AG04449 (cell line): ENCODE measurements around the gene GBF1.
"Not testable (repeated sequence)": the region's sequence is repeated elsewhere in the genome, so short reads cannot be mapped to it uniquely, and the experiment has no call there.

Experiments
- CTCF ChIA-PET: fragments of 350-600 bp; formaldehyde crosslinking; extraction: SDS; loops from one replicate; lab custom pipeline; 2021; ENCODE audit warnings: antibody characterized with exemption; lab: Yijun Ruan, JAX
- POLR2A ChIA-PET: fragments of 400-600, 350-600 bp; formaldehyde crosslinking; extraction: SDS; loops from one replicate; lab custom pipeline; 2020; ENCODE audit warnings: antibody characterized with exemption, inconsistent platforms; lab: Yijun Ruan, JAX
- DNase-seq: peaks from one replicate; pipeline ENCODE4 v3.0.0-alpha.2; 2010; ENCODE audit warnings: low read depth, low spot score
- H3K4me3 ChIP-seq: 2 replicates; pipeline ENCODE4 v1.5.1; 2011; ENCODE audit warnings: low read depth, mild to moderate bottlenecking, control low read depth, low read length
- TF ChIP-seq, protein P1 (sequence below): IDR thresholded peaks from one replicate; pipeline ENCODE4 v1.5.1; 2011; ENCODE audit warnings: mild to moderate bottlenecking, moderate library complexity, low read length, control low read depth, inconsistent platforms; ENCODE audit not compliant: insufficient read depth; ENCODE audit errors: missing control alignments

The GBF1 gene

GRCh38 chr10:102291221-102291905 is 46.0 kb downstream of the GBF1 start:
- H3K4me3 ChIP-seq, result no peak overlapping the region
- CTCF ChIA-PET, result interaction anchor here (1.1 to 1.6 kb wide), 3 partner anchors 11 to 61 kb away, joined by 3 to 4 read pairs (median 4); no protein-coding TSS in a partner anchor
- TF ChIP-seq, protein P1, sequence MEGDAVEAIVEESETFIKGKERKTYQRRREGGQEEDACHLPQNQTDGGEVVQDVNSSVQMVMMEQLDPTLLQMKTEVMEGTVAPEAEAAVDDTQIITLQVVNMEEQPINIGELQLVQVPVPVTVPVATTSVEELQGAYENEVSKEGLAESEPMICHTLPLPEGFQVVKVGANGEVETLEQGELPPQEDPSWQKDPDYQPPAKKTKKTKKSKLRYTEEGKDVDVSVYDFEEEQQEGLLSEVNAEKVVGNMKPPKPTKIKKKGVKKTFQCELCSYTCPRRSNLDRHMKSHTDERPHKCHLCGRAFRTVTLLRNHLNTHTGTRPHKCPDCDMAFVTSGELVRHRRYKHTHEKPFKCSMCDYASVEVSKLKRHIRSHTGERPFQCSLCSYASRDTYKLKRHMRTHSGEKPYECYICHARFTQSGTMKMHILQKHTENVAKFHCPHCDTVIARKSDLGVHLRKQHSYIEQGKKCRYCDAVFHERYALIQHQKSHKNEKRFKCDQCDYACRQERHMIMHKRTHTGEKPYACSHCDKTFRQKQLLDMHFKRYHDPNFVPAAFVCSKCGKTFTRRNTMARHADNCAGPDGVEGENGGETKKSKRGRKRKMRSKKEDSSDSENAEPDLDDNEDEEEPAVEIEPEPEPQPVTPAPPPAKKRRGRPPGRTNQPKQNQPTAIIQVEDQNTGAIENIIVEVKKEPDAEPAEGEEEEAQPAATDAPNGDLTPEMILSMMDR, result no peak
- POLR2A ChIA-PET, result no interaction called here
- no peak for DNase-seq

GRCh38 chr10:102297101-102297500 is 51.8 kb downstream of the GBF1 start:
- CTCF ChIA-PET, result interaction anchor here (0.7 to 2.0 kb wide), 4 partner anchors 8 to 55 kb away, joined by 4 to 6 read pairs (median 6); no protein-coding TSS in a partner anchor
- DNase-seq, result no peak
- TF ChIP-seq, protein P1, result no peak
- POLR2A ChIA-PET, result no interaction called here
- H3K4me3 ChIP-seq, result no peak overlapping the region

DNA sequence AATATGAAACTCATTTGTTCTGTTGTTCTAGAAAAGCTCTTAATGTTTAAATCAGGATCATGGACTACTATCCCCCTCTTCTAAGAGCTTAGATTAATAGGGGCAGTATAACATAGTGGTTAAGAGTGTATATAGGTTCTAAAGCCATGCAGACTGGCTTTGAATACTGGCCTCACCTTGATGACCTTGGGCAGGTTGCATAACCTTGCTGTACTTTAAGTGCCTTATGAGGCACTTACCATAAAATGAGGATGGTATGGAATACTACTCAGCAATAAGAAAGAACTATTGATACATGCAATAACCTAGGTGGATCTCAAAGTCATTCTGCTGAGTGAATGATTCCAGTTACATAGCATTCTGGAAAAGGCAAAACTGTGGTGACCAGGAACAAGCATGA is 53.6 kb downstream of the GBF1 start:
- ChIA-PET CTCF (interaction anchor here (1.3 to 1.8 kb wide), 3 partner anchors 10 to 67 kb away, joined by 3 to 6 read pairs (median 3); no protein-coding TSS in a partner anchor), POLR2A (no interaction called here)

DNA sequence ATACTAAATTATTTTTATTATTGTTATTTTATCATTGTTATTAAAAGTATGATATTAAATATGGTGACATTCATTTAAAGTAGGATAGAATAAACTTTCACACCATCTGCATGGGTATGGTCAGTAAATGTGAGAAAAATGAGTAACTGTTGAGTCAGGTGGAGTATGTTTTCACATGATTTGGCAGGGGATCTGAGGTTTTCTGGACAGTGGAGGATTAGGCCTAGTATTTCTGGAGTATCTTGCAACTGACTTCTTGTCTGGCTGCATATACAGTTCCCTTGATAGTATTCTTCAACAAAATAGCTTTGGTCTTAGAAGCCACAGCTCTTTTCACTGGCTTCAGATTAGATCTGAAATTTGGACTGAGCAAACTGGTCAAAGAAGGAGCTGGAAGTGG is 54.5 kb downstream of the GBF1 start:
- TF ChIP-seq, protein P1, result no peak
- H3K4me3 ChIP-seq, result no peak overlapping the region; the same call in 1 of the 2 replicates
- DNase-seq, result no peak
- ChIA-PET POLR2A (no interaction called here), CTCF (interaction anchor here (0.8 to 1.6 kb wide), 5 partner anchors 13 to 70 kb away, joined by 3 to 4 read pairs (median 3); no protein-coding TSS in a partner anchor)

More for the DNA sequence above, 53.6 kb downstream of the GBF1 start:
- DNase-seq, result no peak
- no peak overlapping the region for H3K4me3 ChIP-seq
- TF ChIP-seq, protein P1, result no peak

DNA sequence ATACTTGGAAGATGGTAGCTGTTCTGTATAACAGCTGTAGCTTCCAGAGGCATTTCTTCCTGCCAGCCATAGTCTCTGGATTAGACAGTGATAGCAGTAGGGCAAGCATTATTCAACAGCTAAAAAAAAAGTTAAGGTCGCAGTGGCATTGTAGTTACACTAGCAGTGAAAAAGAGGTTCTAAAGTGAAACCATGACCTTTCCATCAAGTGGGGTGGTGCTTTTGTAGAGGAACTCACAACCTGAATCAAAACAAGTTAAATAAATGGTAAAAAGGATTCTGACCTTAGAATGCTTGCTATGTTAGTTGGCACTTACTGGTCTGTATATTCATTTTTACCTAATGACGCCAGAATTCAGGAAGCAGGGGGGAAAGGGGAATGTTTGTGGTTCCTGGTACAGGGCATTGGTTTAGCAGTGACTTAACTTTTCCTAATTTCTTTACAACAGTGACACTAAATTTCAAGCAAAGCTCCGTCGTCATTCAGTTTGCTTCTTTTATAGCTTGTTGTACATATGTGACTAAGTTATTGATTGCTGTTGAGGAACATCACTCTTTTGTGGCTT is 55.0 kb downstream of the GBF1 start:
- H3K4me3 ChIP-seq, result no peak overlapping the region; the same call in none of the 2 replicates
- POLR2A ChIA-PET, result no interaction called here
- TF ChIP-seq, protein P1, result no peak
- DNase-seq, result peak; percentile 57
- CTCF ChIA-PET, result interaction anchor here (0.8 to 1.6 kb wide), 5 partner anchors 13 to 70 kb away, joined by 3 to 4 read pairs (median 3); no protein-coding TSS in a partner anchor

DNA sequence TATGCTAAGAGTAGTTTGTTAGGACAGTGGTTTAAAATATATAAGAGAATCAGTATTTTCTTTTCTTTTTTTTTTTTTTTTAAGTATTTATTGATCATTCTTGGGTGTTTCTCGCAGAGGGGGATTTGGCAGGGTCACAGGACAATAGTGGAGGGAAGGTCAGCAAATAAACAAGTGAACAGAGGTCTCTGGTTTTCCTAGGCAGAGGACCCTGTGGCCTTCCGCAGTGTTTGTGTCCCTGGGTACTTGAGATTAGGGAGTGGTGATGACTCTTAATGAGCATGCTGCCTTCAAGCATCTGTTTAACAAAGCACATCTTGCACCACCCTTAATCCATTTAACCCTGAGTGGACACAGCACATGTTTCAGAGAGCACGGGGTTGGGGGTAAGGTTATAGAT is 55.6 kb downstream of the GBF1 start:
- POLR2A ChIA-PET, DNase-seq, H3K4me3 ChIP-seq: not testable (repeated sequence)
- CTCF ChIA-PET, result interaction anchor here (1.4 to 1.5 kb wide), 2 partner anchors 51 to 71 kb away, joined by 3 to 4 read pairs; no protein-coding TSS in a partner anchor

DNA sequence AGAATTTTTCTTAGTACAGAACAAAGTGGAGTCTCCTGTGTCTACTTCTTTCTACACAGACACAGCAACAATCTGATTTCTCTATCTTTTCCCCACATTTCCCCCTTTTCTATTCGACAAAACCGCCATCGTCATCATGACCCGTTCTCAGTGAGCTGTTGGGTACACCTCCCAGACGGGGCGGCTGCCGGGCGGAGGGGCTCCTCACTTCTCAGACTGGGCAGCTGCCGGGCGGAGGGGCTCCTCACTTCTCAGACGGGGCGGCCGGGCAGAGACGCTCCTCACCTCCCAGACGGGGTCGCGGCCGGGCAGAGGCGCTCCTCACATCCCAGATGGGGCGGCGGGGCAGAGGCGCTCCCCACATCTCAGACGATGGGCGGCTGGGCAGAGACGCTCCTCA is 56.0 kb downstream of the GBF1 start:
- POLR2A ChIA-PET, H3K4me3 ChIP-seq, CTCF ChIA-PET, DNase-seq: not testable (repeated sequence)
